Endometrial microvascular endothelial cells (primary cell): ENCODE data around the gene PSMB7. TPM values are rescaled to one million over a fixed set of nuclear protein-coding genes. Genes with fewer than 3 reads are reported as not detected.

Experiments used
- in situ Hi-C: cut with HindIII; loops from 2 replicates; pipeline ENCODE4 v1.10.0; 2017; ENCODE audit warnings: low sequenced_read_pairs, low pct_unique_long_range_greater_than_20kb; ENCODE audit errors: inconsistent ontology term
- total RNA-seq: library from RNA; depleted of rRNA; stranded (reverse); fragments of >200 nt; gene quantifications from one replicate; pipeline ENCODE4 v1.2.3, GENCODE V29; 2015; ENCODE audit errors: inconsistent ontology term

Gene PSMB7
- total RNA-seq, 1 donor from 2014 or later, result 412 TPM

GRCh38 chr9:124351672-124352468, 63.4 kb downstream of the PSMB7 start:
- in situ Hi-C loops, result no loop called here

GRCh38 chr9:124350494-124351263, 64.6 kb downstream of the PSMB7 start:
- in situ Hi-C loops, result no loop called here

- in situ Hi-C loops, result no loop called here
Observed at GRCh38 chr9:124349675-124350493, 65.4 kb downstream of the PSMB7 start.

GRCh38 chr9:124349267-124349666, 66.0 kb downstream of the PSMB7 start:
- in situ Hi-C loops, result no loop called here

GRCh38 chr9:124348831-124349230, 66.4 kb downstream of the PSMB7 start:
- in situ Hi-C loops, result no loop called here

GRCh38 chr9:124348363-124348762, 66.9 kb downstream of the PSMB7 start:
- in situ Hi-C loops, result no loop called here

GRCh38 chr9:124347968-124348358, 67.3 kb downstream of the PSMB7 start:
- in situ Hi-C loops, result no loop called here

- in situ Hi-C loops, result no loop called here
Observed at GRCh38 chr9:124347206-124347967, 67.9 kb downstream of the PSMB7 start.

GRCh38 chr9:124346347-124347163, 68.7 kb downstream of the PSMB7 start:
- in situ Hi-C loops, result no loop called here

GRCh38 chr9:124345751-124346281, 69.4 kb downstream of the PSMB7 start:
- in situ Hi-C loops, result no loop called here

GRCh38 chr9:124345063-124345462, 70.2 kb downstream of the PSMB7 start:
- in situ Hi-C loops, result no loop called here

GRCh38 chr9:124344291-124345050, 70.8 kb downstream of the PSMB7 start:
- in situ Hi-C loops, result no loop called here

GRCh38 chr9:124343533-124344290, 71.5 kb downstream of the PSMB7 start:
- in situ Hi-C loops, result no loop called here

GRCh38 chr9:124342776-124343485, 72.3 kb downstream of the PSMB7 start:
- in situ Hi-C loops, result no loop called here

- in situ Hi-C loops, result no loop called here
Observed at GRCh38 chr9:124342402-124342775, 72.9 kb downstream of the PSMB7 start.
